GM12878 (cell line): ENCODE data around the gene USP27X.

ENCODE experiments used
- EGR1 ChIP-seq, 2 experiments: IDR thresholded peaks; 1 replicate in 1 of 2; 2 replicates in 1 of 2; pipeline ENCODE4 v1.6.1; 2011 to 2012; ENCODE audit warnings: low read depth in 2 of 2, low read length in 2 of 2, borderline replicate concordance in 1 of 2, mild to moderate bottlenecking in 1 of 2, moderate library complexity in 1 of 2
- EZH2 ChIP-seq: IDR thresholded peaks from 2 replicates; pipeline ENCODE4 v1.6.1; 2012; ENCODE audit warnings: low read depth, mild to moderate bottlenecking, control low read depth, inconsistent platforms, low read length, borderline replicate concordance; ENCODE audit not compliant: control insufficient read depth
- HDAC2 ChIP-seq: fragments of 200-600 bp; sonication (generic); IDR thresholded peaks from 2 replicates; pipeline ENCODE4 v1.6.1; 2017
- POLR2AphosphoS2 ChIP-seq: IDR thresholded peaks from 2 replicates; pipeline ENCODE4 v1.6.1; 2011; ENCODE audit warnings: low read depth, mild to moderate bottlenecking, low read length, improper control_type of control experiment, moderate library complexity
- POLR2AphosphoS5 ChIP-seq: IDR thresholded peaks from 2 replicates; pipeline ENCODE4 v1.6.1; 2011; ENCODE audit warnings: mild to moderate bottlenecking, low read length, inconsistent platforms

DNA sequence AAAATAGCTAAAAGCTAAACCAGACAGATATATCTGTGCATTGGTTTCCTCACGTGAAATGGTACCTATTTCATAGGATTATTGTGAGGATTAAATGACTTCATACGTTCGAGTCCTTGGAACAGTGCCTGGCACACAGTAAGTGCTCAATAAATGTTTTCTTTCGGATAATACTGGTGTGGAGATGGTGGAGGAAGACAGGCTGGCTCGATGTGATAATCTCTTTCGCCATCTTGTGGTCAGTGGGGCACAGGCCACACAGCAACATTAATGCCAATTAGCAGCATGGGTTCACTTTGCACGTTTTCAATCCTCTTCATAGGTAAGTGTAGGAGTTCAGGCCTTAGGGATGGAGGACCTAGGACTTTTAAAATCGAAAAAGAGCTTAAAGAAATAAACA, 40.9 kb upstream of the USP27X start:
- TF ChIP-seq HDAC2 (no peak), EGR1 (IDR thresholded peaks at IDR 0.05; ENCODE audit: borderline replicate concordance in 1 of 2, low read depth in 2 of 2, low read length in 2 of 2) (no peak), POLR2AphosphoS5 (no peak), POLR2AphosphoS2 (no peak), EZH2 (no peak)
